MM.1S (cell line): ENCODE measurements around the gene DHX29.

Experiments used
- EZH2phosphoT487 ChIP-seq: fragments of 300-600 bp; sonication (generic); IDR thresholded peaks from 2 replicates; pipeline ENCODE4 v1.6.1; 2018; ENCODE audit warnings: antibody characterized with exemption, low read length
- TF ChIP-seq, protein P1 (sequence below): fragments of 300-600 bp; sonication (generic); IDR thresholded peaks from 2 replicates; pipeline ENCODE4 v1.5.1; 2016; ENCODE audit warnings: antibody characterized with exemption, low read length, mixed read lengths

GRCh38 chr5:55303238-55303690 is 4.2 kb downstream of the DHX29 start:
- TF ChIP-seq, protein P1, sequence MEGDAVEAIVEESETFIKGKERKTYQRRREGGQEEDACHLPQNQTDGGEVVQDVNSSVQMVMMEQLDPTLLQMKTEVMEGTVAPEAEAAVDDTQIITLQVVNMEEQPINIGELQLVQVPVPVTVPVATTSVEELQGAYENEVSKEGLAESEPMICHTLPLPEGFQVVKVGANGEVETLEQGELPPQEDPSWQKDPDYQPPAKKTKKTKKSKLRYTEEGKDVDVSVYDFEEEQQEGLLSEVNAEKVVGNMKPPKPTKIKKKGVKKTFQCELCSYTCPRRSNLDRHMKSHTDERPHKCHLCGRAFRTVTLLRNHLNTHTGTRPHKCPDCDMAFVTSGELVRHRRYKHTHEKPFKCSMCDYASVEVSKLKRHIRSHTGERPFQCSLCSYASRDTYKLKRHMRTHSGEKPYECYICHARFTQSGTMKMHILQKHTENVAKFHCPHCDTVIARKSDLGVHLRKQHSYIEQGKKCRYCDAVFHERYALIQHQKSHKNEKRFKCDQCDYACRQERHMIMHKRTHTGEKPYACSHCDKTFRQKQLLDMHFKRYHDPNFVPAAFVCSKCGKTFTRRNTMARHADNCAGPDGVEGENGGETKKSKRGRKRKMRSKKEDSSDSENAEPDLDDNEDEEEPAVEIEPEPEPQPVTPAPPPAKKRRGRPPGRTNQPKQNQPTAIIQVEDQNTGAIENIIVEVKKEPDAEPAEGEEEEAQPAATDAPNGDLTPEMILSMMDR, result no peak
- TF ChIP-seq EZH2phosphoT487, result no peak
